NCI-H524 treated with DMSO at 0.1 percent for 48 hours (cell line): ENCODE measurements around the gene ZBTB4.
"Not testable (repeated sequence)": the region's sequence is repeated elsewhere in the genome, so short reads cannot be mapped to it uniquely, and the experiment has no call there.

ENCODE experiments used
- DNase-seq: peaks from one replicate; lab custom pipeline; 2025; lab: John Stamatoyannopoulos, UW

ZBTB4 gene

DNA sequence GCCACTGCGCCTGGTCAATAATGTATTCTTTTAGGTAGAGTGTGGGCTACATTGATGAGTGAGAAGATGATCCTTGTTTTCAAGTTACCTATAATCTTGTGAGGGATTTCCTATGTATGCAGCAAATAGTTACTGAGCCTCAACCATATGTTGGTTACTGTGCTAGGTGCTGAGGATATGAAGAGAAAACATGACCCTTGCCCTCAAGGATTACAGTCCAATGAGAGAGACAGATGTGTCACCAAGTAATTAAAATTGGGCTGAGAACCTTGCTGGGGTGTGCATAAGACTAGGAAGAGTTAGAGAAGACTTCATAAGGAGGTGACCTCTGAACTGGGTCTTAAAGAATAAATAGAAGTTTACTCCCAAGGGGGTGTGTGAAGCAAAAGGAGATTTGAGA is 12.2 kb upstream of the ZBTB4 start:
- no peak for DNase-seq

DNA sequence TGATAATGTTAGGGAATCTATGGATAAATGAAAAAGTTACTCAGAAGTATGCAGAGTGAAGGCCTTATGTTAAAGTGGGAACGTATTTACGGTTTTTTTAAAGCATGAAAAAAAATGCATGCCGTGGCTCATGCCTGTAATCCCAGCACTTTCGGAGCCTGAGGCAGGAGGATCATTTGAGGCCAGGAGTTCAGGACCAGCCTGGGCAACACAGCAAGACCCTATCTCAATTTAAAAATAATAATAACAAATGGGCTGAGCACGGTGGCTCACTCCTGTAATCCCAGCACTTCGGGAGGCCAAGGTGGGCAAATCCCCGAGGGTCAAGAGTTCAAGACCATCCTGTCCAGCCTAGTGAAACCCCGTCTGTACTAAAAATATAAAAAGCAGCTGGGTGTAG is 10.7 kb upstream of the ZBTB4 start:
- DNase-seq = no peak

DNA sequence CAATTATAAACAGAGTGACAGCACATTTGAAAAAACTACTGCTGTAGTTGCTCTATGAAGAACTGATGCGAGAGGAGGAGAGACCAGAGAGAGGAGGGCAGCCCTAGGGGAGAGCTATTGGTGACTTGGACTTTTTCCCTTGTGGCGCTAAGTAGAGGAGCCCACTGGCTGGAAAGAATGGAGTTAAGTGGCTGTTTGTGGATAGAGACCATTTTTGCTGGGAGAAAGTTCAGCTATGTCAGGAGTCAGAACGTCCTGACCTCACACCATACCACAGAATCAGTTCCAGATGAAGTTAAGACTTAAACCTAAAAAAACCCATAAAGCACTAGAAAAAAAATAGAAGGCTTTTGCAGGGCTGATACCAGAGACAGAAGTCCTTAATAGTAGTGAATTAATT is 6.8 kb upstream of the ZBTB4 start:
- no peak for DNase-seq

DNA sequence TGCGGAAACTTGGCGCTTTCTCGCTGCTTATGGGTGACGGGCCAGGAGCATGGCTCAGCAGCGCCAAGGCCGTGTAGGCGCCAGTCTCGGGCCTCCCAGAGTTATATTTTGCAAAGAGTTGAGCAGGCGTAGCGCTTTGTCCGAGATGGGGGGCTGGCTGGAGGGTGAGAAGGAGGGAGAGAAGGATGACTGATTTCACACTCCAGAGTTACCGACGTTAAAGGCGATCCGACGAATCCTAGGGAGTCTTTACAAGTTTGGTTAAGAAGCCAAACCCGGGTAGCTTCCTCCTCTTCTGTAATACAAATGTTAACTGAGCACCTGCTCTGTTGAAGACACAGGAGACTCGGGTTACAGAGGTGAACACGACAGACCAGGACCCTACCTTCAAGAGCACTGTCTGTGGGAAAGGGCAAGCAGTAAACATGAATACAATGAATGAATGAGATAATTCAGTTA is 5.5 kb upstream of the ZBTB4 start:
- DNase-seq = no peak

DNA sequence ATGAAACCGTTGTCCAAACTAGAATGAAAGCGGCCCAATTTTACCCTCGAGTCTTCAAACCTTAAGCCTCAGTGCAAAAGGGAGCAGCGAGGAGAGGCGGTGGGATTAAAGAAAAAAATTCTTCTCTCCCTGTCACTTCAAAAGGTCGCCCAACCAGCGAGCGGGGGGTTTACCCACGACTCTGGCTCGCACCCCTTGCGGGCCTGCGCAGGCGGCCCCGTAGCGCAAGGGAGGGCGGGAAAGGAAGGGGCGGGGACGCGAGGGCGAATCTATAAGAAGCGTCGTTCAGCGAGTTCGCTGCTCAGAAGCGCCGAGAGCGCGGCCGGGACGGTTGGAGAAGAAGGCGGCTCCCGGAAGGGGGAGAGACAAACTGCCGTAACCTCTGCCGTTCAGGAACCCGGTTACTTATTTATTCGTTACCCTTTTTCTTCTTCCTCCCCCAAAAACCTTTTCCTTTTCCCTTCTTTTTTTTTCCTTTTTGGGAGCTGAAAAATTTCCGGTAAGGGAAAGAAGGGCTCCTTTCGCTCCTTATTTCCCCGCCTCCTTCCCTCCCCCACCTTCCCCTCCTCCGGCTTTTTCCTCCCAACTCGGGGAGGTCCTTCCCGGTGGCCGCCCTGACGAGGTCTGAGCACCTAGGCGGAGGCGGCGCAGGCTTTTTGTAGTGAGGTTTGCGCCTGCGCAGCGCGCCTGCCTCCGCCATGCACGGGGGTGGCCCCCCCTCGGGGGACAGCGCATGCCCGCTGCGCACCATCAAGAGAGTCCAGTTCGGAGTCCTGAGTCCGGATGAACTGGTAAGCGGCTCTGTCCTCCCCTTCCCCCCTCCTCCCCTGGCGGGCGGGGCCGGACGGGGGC is 4.9 kb upstream of the ZBTB4 start, which contains the start of gene POLR2A:
Gene POLR2A, plus strand, starts transcription at position 300 of the 852 bp plus-strand sequence.
- DNase-seq = peak; percentile 39

DNA sequence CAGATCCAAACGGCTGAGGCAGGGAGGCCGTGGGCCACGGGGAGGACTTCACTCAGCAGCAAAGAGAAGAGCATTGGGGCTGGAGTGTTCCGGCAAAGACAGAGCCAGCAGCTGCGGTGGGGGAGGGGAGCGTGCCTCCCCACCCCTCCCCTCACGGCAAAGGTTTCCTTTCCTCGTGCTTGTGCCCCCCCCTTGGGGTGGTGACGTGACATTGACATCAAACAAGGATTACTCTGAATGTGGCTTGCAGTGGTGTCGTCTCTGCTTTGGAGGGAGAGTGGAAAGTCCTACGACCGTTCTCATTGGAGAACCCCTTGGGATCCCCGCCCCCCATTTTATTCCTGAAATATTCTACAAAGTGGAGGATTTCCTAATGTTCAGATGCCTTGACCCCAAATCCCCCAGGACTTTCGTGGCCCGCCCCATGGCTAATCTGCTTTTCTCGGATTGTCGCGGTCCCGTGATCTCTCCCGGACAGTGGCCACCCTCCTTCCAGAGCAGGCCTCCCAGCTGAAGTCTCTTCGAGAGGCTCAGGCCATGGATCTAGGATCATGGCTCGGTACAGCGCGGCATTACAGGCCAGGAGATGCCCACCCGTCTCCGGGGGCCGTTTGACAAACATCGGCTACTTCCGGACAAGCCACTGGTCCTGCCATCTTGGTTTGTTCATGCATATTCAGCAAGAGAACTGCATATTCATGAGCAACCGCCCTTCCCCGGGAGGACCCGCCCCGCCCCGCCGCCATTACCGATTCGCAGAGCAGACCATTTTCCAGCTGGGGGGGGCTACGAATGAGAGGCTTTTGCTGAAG is 4.0 kb upstream of the ZBTB4 start:
- peak; percentile 20 for DNase-seq

DNA sequence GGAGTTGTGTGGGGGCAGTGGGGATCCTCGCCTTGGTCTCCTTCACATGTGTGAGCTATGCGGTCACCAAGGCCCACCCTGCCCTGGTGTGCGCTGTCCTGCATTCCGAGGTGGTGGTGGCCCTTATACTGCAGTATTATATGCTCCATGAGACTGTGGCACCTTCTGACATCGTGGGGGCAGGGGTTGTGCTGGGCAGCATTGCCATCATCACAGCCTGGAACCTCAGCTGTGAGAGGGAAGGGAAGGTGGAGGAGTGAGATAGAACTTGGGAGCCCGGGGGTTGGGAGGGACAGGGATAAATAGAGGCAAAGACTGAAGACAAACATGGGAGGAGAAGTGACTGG is 3.3 kb upstream of the ZBTB4 start:
- not testable (repeated sequence) for DNase-seq

DNA sequence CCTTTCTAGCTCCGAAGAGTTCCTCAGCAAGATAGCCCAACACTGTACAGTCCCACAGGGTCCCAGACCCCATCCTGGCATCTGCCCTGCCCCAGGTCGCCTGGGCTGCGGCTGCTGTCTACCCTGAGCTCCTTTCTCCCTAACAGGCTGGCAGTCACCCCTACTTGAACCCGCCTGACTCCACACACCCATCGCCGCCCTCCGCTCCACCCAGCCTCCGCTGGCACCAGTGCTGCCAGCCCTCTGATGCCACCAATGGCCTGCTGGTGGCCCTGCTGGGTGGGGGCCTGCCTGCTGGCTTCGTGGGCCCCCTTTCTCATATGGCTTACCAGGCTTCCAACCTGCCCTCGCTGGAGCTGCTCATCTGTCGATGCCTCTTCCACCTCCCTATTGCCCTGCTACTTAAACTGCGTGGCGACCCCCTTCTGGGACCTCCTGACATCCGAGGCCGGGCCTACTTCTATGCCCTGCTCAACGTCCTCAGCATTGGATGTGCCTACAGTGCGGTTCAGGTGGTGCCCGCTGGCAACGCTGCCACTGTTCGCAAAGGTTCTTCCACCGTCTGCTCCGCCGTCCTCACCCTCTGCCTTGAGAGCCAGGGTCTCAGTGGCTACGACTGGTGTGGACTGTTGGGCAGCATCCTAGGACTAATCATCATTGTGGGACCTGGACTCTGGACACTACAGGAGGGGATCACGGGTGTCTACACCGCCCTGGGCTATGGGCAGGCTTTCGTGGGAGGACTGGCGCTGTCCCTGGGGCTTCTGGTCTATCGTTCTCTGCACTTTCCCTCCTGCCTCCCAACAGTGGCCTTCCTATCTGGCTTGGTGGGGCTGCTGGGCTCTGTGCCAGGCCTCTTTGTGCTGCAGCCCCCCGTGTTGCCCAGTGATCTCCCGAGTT is 2.7 kb upstream of the ZBTB4 start:
- not testable (repeated sequence) for DNase-seq

DNA sequence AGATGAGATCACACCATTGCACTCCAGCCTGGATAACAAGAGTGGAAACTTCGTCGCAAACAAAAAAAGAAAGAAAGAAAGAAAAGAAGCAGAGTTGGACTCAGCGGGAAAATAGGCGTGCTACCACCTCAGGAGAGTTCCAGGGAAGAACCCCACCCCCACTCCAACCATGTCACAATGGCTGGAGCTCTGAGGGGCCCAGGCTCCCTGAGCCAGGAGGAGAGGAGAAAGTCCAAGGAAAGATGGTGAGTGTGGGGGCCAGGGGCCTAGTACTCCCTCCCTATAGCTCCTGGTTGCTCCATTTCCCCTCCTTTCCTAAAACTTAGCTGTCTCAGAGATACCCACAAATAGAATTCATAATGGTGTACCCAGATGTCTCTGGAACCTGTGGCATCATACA is 1.8 kb upstream of the ZBTB4 start, which contains the start of gene SLC35G6:
Gene SLC35G6, plus strand, starts transcription at position 172 of the 400 bp plus-strand sequence. Its CDS starts 71 bp downstream, at position 243.
- DNase-seq = not testable (repeated sequence)

DNA sequence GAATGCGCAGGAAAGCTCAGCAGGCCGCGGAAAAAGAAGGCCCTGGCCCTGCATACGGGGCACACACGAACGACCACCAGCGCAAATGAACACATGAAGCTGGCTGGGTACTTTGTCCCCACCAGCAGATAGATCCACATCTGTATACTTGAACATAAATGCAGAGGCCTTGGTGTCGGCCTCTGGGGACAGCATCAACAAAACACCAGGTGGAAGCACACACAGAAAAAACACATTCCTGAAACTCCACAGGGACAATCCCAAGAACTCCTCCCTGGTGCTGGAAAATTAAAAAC is 606 bp upstream of the ZBTB4 start:
- DNase-seq = no peak

DNA sequence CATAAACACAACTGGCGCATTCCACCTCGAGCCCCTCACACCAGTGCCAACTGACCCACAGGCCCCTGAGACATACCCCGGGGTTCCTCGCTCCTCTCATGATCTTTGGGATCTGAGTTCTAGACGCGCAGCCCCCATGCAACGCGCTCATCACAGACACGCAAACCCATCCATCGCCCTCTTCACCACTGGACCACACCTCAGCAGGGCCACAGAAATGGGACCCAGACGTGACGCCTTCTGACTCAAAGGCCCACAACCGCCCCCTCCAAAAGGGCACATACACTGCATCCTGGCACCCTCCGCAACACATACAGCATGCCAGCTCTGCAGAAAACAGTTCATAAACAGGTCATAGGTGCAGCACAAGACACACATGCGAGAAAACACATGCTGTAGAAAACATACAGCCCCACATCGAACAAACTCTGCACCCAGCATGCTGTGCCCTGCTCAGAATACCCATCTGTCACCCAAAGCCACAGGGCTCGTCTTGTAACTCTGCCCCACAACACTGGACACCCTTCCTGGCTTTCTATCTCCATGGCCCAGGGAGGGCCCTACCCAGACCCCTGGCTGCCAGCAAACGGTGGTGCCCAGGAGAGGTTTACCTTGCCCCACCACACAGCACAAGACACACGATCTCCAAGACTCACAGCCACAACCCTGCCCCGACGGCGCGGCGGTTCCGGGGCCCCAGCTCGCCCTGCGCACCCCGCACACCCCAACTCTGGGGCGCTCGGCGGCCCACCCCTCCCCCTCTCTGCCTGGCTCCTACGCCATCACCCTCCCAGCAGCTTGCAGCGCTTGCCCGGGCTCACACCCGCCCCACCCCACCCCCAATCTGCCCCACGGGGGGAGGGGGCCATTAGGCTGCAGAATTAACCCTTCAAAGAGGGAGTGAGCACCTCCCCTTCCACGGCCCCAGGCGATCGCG is 887 bp downstream of the ZBTB4 start:
- no peak for DNase-seq

DNA sequence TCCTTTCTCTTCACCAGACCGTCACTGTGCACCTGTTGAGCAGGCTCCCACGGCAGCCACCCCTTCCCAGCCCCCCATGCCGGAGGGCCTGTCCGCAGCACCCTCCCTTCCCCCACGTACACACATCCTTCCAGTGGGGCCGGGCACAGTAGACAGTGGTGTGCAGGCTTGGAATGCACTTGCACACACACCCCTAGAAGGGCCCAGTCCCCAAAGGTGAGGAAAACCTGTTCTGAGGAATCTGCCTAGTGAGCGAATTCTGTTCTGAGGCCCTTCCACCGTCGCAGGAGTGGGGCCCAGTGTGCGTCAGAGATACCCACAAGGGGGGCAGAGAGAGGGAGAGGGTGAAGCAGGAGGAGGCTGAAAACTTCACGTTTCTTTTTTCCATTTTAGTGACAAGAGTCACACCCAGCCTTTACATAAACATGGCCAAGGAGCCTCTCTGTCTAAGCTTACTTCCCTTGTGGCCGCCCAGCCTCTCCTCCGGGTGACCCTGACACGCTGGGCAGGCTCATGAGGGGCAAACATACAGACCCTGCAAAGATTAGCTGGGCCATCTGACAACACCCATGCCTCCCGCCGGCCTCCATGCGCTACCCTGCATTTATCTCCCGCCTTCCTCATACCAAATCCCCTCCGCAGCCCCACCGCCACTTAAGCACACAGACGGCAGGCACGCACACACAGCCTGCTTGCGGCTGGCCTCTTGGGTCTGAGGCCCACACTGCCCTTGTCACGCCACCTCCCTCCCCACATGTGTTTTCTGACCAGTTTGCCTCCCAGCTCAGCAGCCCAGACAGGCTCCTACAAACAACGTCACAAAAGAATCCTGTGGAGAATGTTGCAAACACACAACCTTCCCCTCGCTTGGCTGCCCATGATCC is 1.8 kb downstream of the ZBTB4 start:
- no peak for DNase-seq

DNA sequence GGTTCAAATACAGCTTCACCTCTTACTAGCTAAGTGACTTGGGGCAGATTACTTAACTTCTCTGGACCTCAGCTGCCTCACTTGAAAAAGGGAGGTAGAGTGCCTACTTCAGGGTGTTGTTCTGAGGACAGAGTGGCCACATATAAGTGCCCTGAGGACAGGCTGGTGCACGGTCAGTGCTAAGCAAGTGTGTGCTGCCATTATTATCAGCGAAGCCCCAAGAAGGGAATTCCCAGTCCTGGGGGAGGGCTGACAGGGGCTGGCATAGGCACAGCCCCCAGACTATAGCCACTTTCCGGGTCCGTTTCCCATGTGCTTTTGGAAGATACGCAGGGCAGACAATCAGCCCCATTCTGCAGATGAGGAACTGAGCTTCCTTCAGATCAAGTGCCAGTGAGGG is 2.5 kb downstream of the ZBTB4 start:
- no peak for DNase-seq

DNA sequence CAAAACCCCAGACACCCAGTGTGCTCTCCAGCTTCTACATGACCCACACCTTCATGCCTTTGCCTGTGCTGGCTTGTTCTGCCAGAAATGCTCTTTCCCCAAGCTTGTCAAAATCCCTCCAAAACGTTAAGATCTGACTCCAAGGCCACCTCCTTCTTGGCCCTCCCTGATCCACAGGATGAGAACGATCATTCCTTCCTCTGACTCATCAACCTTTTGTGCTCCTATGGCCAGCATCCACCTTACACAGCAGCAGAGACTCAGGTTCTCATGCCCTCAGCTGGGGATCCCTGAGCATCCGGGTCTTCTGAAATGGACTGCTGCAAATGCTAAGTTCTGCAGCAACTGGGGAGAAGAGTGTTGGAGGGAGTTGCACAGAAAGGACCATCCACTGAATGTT is 2.9 kb downstream of the ZBTB4 start:
- DNase-seq = no peak

DNA sequence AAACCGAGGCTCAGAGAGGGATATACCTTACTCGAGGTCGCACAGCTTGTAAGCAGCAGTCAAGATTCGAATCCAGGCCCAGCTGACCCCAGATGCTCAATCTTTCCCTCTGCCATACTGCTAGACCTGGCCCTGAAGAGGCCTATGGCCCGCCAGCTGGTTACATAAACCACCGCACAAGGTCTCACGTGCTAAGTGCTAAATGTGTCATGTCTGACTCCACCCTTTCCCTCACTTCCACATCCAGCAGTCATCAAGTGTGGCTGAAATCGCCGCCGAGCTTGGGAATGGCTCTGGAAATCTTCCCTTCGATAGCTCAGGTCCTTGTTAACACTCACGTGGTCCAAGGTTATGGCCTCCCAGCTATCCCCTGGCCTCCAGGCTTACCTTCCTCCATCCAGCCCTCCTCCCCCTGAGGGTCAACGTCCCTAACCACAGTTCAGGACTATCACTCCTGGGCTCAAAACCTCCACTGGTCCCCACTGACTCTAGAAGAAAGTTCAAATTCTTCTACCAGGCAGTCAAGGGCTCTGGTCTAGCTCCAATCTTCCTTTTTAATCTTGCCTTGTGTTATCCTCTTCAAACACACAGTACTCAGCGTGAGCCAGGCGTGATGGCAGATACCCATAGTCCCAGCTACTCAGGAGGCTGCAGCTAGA is 3.5 kb downstream of the ZBTB4 start:
- DNase-seq = no peak

DNA sequence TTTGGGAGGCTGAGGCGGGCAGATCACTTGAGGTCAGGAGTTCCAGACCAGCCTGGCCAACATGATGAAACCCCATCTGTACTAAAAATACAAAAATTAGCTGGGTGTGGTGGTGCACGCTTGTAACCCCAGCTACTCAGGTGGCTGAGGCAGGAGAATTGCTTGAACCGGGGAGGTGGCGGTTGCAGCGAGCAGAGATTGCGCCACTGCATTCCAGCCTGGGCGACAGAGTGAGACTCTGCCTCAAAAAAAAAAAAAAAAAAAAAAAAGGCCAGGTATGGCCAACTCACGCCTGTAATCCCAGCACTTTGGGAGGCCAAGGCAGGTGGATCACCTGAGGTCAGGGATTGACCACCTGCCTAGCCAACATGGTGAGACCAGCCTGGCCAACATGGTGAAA is 4.7 kb downstream of the ZBTB4 start:
- DNase-seq = not testable (repeated sequence)

DNA sequence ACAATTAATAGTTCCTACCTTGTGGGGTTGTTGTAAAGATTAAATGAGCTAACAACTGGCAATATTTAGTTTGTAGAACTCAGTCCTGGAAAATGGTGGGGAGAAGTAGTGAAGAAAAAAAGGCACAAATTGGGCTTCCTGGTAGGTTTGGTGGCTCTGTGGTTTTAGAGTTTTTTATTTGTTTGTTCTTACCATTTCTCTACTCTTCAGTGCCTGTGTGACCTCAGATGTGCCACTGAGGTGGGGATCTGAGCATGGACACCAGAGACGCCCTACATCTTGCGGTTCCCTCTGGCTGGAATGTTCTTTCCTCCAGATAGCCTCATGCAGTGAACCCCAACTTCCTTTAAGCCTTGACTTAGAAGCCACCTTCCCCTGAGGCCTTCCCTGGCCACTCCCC is 7.7 kb downstream of the ZBTB4 start:
- no peak for DNase-seq

DNA sequence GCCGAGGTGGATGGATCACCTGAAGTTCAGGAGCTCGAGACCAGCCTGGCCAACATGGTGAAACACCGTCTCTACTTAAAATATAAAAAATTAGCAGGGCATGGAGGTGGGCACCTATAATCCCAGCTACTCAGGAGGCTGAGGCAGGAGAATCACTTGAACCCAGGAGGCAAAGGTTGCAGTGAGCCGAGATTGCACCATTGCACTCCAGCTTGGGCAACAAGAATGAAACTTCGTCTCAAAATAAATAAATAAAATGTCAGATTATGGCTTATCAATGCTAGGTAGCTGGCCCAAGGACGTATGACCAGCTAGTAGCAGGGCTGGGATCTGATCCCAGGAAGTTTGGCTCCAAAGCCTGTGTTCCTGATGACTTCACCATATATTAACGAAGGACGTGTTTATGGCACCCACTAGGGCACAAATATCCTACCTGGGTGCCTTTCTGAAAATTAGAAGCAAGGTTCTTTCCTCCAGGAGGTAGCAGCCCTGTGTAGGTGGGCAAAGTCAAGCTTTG is 8.9 kb downstream of the ZBTB4 start:
- DNase-seq = not testable (repeated sequence)

DNA sequence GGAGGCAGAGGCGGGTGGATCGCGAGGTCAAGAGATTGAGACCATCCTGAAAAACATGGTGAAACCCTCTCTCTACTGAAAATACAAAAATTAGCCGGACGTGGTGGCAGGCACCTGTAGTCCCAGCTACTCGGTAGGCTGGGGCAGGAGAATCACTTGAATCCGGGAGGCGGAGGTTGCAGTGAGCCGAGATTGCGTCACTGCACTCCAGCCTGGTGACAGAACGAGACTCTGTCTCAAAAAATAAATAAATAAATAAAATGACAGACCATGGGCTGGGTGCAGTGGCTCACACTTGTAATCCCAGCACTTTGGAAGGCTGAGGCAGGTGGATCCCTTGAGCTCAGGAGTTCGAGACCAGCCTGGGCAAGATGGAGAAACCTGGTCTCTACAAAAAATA is 9.6 kb downstream of the ZBTB4 start:
- not testable (repeated sequence) for DNase-seq
